ENCODE measurements around the gene CDH4.
A peak's percentile ranks its signal among the peaks of the same experiment; 100 is the strongest.

The CDH4 gene

DNA sequence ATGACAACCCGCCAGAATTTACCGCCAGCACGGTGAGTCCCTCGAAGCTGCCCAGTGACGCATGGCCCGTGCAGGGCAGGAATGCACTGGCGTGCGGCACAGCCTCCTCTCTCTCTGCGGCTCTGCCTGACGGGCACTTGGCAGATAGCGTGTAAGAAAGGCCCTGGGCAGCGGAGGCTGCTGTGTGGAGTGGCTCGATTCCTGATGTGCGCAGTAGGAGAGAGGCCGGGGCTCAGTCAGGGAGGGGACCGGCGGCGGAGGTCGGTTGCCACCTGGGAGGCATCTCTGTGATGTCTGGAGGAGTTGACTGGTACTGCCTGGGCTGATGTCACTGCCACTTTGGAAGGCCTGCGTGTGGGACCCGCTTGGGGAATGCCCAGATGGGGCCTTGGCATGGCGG, 643.0 kb downstream of the CDH4 start:
- TF ChIP-seq, protein P1, sequence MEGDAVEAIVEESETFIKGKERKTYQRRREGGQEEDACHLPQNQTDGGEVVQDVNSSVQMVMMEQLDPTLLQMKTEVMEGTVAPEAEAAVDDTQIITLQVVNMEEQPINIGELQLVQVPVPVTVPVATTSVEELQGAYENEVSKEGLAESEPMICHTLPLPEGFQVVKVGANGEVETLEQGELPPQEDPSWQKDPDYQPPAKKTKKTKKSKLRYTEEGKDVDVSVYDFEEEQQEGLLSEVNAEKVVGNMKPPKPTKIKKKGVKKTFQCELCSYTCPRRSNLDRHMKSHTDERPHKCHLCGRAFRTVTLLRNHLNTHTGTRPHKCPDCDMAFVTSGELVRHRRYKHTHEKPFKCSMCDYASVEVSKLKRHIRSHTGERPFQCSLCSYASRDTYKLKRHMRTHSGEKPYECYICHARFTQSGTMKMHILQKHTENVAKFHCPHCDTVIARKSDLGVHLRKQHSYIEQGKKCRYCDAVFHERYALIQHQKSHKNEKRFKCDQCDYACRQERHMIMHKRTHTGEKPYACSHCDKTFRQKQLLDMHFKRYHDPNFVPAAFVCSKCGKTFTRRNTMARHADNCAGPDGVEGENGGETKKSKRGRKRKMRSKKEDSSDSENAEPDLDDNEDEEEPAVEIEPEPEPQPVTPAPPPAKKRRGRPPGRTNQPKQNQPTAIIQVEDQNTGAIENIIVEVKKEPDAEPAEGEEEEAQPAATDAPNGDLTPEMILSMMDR (conservative IDR thresholded peaks at IDR 0.05) = no peak
- TF ChIP-seq ZFX (IDR thresholded peaks at IDR 0.05) = no peak
- H3K27ac ChIP-seq = no peak overlapping the region

GRCh38 chr20:61895686-61896057, 643.6 kb downstream of the CDH4 start:
- TF ChIP-seq ZFX (IDR thresholded peaks at IDR 0.05) = no peak
- TF ChIP-seq, protein P1 (conservative IDR thresholded peaks at IDR 0.05) = no peak
- H3K27ac ChIP-seq = no peak overlapping the region

DNA sequence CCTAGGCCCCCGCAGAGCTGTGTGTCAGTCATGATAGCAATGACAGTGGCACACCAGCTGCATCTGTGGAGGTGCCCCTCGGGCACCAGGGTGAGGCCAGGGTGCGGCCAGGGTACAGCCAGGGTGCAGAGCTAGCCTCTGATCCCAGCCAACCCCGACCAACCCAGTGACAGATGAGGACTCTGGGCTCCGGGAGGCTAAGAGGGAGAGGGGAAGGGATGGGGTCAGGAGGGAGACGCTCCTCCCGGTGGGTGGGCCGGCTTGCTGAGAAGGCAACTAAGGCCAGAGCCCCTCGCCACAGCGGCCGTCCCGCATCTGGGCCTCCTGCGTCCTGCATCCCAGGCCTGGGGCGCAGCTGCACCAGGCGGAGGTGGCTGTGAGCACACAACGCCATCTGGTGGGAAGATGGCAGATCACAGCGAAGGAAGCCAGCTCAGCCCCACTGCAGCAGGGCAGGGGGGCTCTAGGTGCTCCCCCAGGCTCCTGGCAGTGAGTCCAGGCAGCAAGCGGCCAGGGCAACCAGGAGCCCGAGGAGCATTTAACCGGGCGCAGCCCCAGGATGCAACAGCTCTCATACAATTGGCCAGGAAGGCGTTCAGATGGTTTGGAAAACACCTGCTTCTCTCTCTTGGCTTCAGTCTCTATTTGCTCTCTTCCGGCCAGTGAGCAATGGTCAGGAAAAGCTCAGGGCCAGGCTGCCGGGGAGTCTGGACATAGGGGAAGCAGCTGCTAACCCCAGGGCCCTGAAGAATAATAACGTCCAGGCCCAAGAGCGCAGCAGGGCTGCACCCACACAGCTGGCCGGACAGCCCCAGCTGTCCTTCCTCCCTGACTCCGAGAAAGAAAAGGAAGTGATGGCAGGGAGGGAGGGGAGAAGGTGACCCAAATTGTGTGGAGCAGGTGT, 644.2 kb downstream of the CDH4 start:
- TF ChIP-seq ZFX (IDR thresholded peaks at IDR 0.05) = no peak
- TF ChIP-seq, protein P1 (conservative IDR thresholded peaks at IDR 0.05) = peak; percentile 91
- no peak overlapping the region for H3K27ac ChIP-seq

DNA sequence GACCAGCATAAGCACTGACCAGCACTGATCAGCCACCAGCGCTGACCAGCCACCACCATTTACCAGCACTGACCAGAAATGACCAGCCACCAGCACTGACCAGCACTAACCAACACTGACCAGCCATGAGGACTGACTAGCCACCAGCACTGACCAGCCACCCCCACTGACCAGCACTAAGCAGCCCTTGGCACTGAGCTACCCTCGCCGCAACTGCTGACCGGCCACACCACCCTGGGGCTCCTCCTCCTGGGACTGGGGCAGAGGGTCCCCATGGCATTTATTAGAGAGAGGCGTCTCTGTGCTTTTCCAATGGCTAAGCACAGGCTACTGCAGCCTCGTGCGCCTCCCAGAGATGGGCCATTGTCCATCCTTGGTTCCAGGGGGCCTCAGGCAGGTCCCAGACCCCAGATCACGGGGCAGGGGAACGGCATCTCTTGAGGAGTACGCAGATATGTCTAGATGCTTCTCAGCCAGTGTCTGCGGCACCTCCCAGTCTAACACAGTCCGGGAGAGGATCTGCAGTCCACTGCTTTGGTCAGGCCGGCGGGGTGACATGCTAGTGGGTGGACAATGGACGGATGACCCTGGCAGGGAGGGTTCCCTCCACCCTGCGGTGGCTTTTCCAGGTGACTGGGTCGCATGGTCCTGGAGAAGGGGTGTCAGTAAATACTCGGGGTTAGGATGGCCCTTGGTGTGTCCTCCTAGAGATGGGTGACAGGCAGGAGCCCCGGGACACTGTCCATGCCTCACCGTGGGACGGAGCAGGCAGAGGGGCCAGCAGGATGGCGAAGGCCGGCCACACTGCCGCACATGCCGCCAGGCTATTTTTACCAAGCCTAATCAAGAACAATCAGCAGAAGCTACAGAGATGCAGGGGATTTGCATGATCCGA, 645.6 kb downstream of the CDH4 start:
- TF ChIP-seq, protein P1 (conservative IDR thresholded peaks at IDR 0.05) = no peak
- TF ChIP-seq ZFX (IDR thresholded peaks at IDR 0.05) = no peak
- no peak overlapping the region for H3K27ac ChIP-seq

GRCh38 chr20:61898405-61898804, 646.3 kb downstream of the CDH4 start:
- H3K27ac ChIP-seq = no peak overlapping the region
- TF ChIP-seq, protein P1 (conservative IDR thresholded peaks at IDR 0.05) = no peak
- no peak for TF ChIP-seq ZFX (IDR thresholded peaks at IDR 0.05)

- no peak for TF ChIP-seq ZFX (IDR thresholded peaks at IDR 0.05)
- TF ChIP-seq, protein P1 (conservative IDR thresholded peaks at IDR 0.05) = no peak
- H3K27ac ChIP-seq = no peak overlapping the region
These were observed 648.2 kb downstream of the CDH4 start for GRCh38 chr20:61900011-61900944.

All from C4-2B (cell line).